ENCODE data around the gene R3HDML.
"Not testable (repeated sequence)": the region's sequence is repeated elsewhere in the genome, so short reads cannot be mapped to it uniquely, and the experiment has no call there.

Gene R3HDML

GRCh38 chr20:44328428-44328827 is 8.4 kb upstream of the R3HDML start:
- DNase-seq (ENCODE audit: low read depth) = no peak

- DNase-seq (ENCODE audit: low read depth) = no peak
These were observed 5.6 kb upstream of the R3HDML start for GRCh38 chr20:44331201-44331600.

- no peak for DNase-seq (ENCODE audit: low read depth)
These were observed 2.5 kb upstream of the R3HDML start for GRCh38 chr20:44334306-44334705.

- no peak for DNase-seq (ENCODE audit: low read depth)
These were observed 2.1 kb upstream of the R3HDML start for GRCh38 chr20:44334709-44335108.

GRCh38 chr20:44335675-44336074 is 1.2 kb upstream of the R3HDML start:
- no peak for DNase-seq (ENCODE audit: low read depth)

GRCh38 chr20:44336086-44336485 is 757 bp upstream of the R3HDML start:
- no peak for DNase-seq (ENCODE audit: low read depth)

GRCh38 chr20:44342248-44342647 is 5.4 kb downstream of the R3HDML start:
- DNase-seq (ENCODE audit: low read depth) = no peak

GRCh38 chr20:44343162-44343675 is 6.4 kb downstream of the R3HDML start:
- no peak for DNase-seq (ENCODE audit: low read depth)

GRCh38 chr20:44344723-44345122 is 7.9 kb downstream of the R3HDML start:
- DNase-seq (ENCODE audit: low read depth) = no peak

- no peak for DNase-seq (ENCODE audit: low read depth)
These were observed 8.3 kb downstream of the R3HDML start for GRCh38 chr20:44345147-44345546.

GRCh38 chr20:44345941-44346340 is 9.1 kb downstream of the R3HDML start:
- not testable (repeated sequence) for DNase-seq (ENCODE audit: low read depth)

GRCh38 chr20:44348168-44348659 is 11.4 kb downstream of the R3HDML start:
- no peak for DNase-seq (ENCODE audit: low read depth)

- no peak for DNase-seq (ENCODE audit: low read depth)
These were observed 12.5 kb downstream of the R3HDML start for GRCh38 chr20:44349349-44349748.

- no peak for DNase-seq (ENCODE audit: low read depth)
These were observed 13.7 kb downstream of the R3HDML start for GRCh38 chr20:44350567-44350966.

- no peak for DNase-seq (ENCODE audit: low read depth)
These were observed 18.2 kb downstream of the R3HDML start for GRCh38 chr20:44354979-44355497.

- no peak for DNase-seq (ENCODE audit: low read depth)
These were observed 18.9 kb downstream of the R3HDML start, which contains the start of gene HNF4A for GRCh38 chr20:44355498-44356352. Gene HNF4A (plus strand): TSS chr20:44355699. CDS start chr20:44355805, 106 bp downstream.

- no peak for DNase-seq (ENCODE audit: low read depth)
These were observed 19.5 kb downstream of the R3HDML start for GRCh38 chr20:44356353-44356723.

- DNase-seq (ENCODE audit: low read depth) = no peak
These were observed 20.2 kb downstream of the R3HDML start for GRCh38 chr20:44357020-44357419.

GRCh38 chr20:44357555-44358125 is 20.8 kb downstream of the R3HDML start:
- no peak for DNase-seq (ENCODE audit: low read depth)

GRCh38 chr20:44358776-44359175 is 21.9 kb downstream of the R3HDML start:
- no peak for DNase-seq (ENCODE audit: low read depth)

GRCh38 chr20:44360221-44360620 is 23.4 kb downstream of the R3HDML start:
- DNase-seq (ENCODE audit: low read depth) = no peak

GRCh38 chr20:44361021-44361420 is 24.2 kb downstream of the R3HDML start:
- DNase-seq (ENCODE audit: low read depth) = no peak

- no peak for DNase-seq (ENCODE audit: low read depth)
These were observed 25.7 kb downstream of the R3HDML start for GRCh38 chr20:44362466-44362940.
